22Rv1 (cell line): ENCODE data around the gene CASP7.

Experiments
- ZFX ChIP-seq: fragments of 450-650 bp; IDR thresholded peaks from 2 replicates; pipeline ENCODE4 v1.6.1; 2017; ENCODE audit warnings: antibody characterized with exemption, borderline replicate concordance
- TF ChIP-seq, protein P1 (sequence below): fragments of 450-650 bp; IDR thresholded peaks from 2 replicates; pipeline ENCODE4 v1.5.1; 2017; ENCODE audit warnings: mild to moderate bottlenecking

DNA sequence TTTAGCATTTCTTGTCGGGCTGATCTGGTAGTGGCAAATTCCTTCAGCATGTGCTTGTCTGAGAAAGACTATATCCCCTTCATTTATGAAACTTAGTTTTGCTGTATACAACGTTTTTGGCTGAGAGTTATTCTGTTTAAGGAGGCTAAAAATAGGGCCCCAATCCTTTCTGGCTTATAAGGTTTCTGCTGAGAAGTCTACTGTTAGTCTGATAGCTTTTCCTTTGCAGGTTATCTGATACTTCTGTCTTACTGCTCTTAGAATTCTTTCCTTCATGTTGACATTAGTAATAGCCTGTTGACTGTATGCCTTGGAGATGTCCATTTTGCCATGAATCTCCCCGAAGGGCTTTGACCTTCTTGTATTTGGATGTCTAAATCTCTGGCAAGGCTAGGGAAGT lies 9.9 kb downstream of the CASP7 start:
- TF ChIP-seq, protein P1, sequence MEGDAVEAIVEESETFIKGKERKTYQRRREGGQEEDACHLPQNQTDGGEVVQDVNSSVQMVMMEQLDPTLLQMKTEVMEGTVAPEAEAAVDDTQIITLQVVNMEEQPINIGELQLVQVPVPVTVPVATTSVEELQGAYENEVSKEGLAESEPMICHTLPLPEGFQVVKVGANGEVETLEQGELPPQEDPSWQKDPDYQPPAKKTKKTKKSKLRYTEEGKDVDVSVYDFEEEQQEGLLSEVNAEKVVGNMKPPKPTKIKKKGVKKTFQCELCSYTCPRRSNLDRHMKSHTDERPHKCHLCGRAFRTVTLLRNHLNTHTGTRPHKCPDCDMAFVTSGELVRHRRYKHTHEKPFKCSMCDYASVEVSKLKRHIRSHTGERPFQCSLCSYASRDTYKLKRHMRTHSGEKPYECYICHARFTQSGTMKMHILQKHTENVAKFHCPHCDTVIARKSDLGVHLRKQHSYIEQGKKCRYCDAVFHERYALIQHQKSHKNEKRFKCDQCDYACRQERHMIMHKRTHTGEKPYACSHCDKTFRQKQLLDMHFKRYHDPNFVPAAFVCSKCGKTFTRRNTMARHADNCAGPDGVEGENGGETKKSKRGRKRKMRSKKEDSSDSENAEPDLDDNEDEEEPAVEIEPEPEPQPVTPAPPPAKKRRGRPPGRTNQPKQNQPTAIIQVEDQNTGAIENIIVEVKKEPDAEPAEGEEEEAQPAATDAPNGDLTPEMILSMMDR = no peak
- no peak for TF ChIP-seq ZFX
